Retinal pigment epithelial cell (primary cell): ENCODE results near the gene STK10.
A peak's percentile ranks its signal among the peaks of the same experiment; 100 is the strongest.
"Not testable (repeated sequence)": the region's sequence is repeated elsewhere in the genome, so short reads cannot be mapped to it uniquely, and the experiment has no call there.

ENCODE experiments used
- DNase-seq: peaks from one replicate; pipeline ENCODE4 v3.0.0-alpha.2; 2010; ENCODE audit warnings: low read depth
- H3K4me3 ChIP-seq: 2 replicates; pipeline ENCODE4 v1.5.1; 2011; ENCODE audit warnings: mild to moderate bottlenecking, low read length, control low read depth, moderate library complexity
- TF ChIP-seq, protein P1 (sequence below): conservative IDR thresholded peaks from 2 replicates; pipeline ENCODE4 v1.5.1; 2011; ENCODE audit warnings: low read depth, low read length, control low read depth, inconsistent platforms

STK10 gene

DNA sequence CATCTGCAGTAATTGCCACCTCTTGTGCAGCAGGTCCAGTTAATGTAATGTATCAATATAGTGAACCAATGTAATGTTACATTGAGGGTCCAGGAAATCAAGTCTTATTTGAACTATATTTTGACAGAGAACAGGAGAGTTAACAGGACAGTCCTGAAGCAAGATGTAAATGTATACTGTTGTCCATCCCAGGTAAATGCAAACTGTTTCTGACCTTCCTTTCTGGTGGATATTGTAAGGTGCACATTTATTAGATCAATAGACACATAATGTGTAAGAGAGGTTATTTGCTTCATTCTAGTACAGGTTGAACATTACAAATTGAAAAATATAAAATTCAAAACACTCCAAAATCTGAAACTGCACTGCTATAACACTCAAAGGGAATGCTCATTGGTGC lies 158.1 kb downstream of the STK10 start:
- TF ChIP-seq, protein P1, sequence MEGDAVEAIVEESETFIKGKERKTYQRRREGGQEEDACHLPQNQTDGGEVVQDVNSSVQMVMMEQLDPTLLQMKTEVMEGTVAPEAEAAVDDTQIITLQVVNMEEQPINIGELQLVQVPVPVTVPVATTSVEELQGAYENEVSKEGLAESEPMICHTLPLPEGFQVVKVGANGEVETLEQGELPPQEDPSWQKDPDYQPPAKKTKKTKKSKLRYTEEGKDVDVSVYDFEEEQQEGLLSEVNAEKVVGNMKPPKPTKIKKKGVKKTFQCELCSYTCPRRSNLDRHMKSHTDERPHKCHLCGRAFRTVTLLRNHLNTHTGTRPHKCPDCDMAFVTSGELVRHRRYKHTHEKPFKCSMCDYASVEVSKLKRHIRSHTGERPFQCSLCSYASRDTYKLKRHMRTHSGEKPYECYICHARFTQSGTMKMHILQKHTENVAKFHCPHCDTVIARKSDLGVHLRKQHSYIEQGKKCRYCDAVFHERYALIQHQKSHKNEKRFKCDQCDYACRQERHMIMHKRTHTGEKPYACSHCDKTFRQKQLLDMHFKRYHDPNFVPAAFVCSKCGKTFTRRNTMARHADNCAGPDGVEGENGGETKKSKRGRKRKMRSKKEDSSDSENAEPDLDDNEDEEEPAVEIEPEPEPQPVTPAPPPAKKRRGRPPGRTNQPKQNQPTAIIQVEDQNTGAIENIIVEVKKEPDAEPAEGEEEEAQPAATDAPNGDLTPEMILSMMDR, result no peak
- DNase-seq, result no peak

GRCh38 chr5:172028167-172028566 lies 159.9 kb downstream of the STK10 start:
- no peak overlapping the region for H3K4me3 ChIP-seq
- TF ChIP-seq, protein P1, result no peak
- DNase-seq, result no peak

More for the DNA sequence above, 158.1 kb downstream of the STK10 start:
- no peak overlapping the region for H3K4me3 ChIP-seq

GRCh38 chr5:172020110-172020786 lies 167.8 kb downstream of the STK10 start:
- not testable (repeated sequence) for DNase-seq, H3K4me3 ChIP-seq

DNA sequence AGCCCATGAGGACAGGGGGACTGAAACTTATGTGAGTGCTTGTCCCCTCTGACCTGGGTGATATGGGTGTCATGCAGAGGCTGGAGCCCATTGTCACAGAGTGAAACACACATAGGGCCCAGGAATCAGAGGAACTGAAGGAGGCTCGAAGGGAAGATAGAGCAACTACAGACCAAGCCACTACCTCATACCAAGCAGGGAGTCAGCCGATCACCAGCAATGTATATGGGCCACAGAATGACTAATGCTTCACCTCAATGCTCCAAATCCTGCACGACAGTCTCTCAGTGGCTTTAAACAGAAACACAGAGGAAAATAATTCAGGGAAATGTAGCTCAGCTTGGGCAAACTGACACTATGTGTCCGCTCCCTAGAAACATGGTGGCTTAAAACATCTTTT lies 172.7 kb downstream of the STK10 start:
- no peak for DNase-seq
- H3K4me3 ChIP-seq, result no peak overlapping the region
- TF ChIP-seq, protein P1, result no peak

- no peak overlapping the region for H3K4me3 ChIP-seq
- DNase-seq, result no peak
- TF ChIP-seq, protein P1, result peak; percentile 18
These were observed 177.7 kb downstream of the STK10 start for GRCh38 chr5:172010278-172010677.

DNA sequence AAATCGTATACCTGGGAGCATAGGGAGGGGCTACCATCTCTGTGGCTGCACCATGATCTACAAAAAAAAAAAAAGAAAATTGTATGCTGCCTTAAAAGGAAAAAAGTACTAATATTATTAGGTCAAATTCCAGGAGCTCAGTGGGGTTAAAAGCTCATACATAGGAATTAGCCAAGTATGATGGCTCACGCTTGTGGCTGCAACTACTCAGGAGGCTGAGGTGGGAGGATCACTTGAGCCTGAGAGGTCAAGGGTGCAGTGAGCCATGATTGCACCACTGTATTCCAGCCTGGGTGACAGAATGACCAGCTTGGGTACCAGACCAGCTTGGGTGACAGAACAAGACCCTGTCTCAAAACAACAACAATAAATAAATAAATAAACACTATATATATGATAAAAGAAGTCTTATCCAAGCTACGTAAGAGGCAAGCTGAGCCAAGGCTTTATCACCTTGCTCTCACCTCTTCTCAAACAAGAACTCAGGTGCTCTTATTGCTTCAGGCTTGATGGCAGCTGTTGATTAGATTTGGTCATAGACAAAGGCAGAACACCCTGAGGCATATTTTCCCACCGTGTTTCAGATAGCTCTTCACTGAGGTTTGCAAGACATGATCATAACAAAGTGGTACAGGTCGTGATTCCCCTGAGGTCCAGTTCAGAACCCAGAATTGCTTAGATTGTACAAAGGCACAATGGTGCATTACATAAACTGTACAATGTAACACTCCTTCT lies 178.3 kb downstream of the STK10 start:
- no peak overlapping the region for H3K4me3 ChIP-seq
- no peak for DNase-seq
- TF ChIP-seq, protein P1, result no peak

GRCh38 chr5:172008689-172009141 lies 179.3 kb downstream of the STK10 start:
- no peak overlapping the region for H3K4me3 ChIP-seq
- DNase-seq, result no peak
- TF ChIP-seq, protein P1, result no peak
